Hematopoietic multipotent progenitor cell treated with erythropoietin and hydrocortisone succinate and interleukin-3 and kit ligand, for 17 days (in vitro differentiated cells): ENCODE results near the gene PRKCA.

ENCODE experiments used
- DNase-seq: peaks from one replicate; pipeline ENCODE4 v3.0.0-alpha.2; 2015; ENCODE audit warnings: low spot score

PRKCA gene

DNA sequence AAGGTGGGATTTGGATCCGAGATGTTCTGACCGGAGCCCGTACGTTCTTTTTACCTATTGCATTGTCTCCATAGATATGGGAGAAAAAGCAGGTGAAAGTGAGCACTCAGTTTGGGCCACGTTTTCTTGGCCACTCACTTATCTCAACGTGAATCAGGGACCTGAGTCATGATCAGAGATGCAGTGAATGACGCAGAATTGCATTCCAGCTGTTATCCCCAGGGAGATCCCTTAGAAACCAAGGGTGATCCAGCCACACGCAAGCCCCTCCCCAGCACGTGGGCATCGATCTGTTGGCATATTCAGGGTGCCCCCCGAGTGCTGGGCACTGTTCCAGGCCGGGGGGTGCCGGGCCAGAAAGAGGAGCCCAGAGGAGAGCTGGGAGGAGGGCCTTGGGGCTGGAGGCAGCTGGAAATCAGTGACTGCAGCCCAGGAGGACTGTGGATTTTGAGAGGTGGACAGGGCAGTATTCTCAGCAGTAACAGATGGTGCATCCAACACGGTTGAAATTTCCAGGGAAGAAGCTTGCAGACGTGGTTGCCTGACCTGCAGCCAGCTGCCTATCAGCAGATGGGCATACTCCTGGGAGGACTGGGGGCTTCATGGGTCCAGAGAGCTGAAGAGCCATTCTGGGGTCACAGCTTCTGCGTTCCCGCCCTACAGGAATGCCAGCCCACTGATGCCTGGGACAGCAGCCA lies 445.3 kb downstream of the PRKCA start:
- no peak for DNase-seq

DNA sequence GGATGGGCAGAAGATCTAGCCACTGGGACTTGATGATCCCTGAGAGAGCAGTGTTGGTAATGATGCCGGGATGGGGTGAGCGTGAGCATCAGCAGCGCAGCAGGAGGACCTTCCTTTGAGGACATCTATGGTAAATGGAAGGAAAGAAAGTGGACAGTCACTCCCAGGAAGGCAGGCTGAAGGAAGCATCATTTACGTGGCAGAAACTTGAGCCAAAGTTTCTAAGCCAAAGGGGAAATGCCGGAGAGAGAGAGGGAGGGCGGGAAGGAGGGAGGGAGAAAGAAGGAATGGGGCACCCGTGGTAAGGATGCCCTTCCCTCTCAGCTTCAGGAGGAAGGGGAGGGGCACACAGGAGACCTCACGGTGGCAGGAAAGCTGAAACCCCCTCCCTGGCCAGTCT lies 446.2 kb downstream of the PRKCA start:
- DNase-seq = no peak

DNA sequence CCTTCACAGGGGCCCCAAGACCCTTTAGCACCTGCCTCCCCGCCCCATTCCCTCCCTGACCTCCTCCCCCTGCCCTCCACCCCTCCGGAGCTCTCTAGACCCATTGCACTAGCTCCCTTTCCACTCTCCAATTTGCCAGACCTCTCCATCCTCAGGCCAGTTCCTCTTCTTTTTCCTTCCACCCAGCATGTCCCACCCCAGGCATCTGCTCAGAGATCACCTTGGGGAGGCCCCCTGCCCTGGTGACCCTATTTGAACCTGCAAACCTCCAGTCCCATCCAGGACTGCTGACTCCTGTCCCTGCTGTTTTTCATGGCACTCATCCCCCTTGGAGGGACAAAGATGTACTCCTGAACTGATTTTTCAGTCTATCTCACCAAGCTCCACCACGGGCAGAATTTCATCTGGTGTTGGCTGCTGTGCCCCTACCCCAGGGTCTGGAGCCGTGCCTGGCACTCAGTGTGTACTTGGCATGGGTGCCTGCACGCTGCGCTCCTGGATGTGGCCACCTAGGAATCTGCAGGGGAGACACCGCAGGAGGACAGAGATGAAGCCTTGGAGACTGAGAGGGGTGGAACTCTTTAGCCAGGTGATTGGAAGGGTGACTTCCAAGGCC lies 446.9 kb downstream of the PRKCA start:
- DNase-seq = no peak

DNA sequence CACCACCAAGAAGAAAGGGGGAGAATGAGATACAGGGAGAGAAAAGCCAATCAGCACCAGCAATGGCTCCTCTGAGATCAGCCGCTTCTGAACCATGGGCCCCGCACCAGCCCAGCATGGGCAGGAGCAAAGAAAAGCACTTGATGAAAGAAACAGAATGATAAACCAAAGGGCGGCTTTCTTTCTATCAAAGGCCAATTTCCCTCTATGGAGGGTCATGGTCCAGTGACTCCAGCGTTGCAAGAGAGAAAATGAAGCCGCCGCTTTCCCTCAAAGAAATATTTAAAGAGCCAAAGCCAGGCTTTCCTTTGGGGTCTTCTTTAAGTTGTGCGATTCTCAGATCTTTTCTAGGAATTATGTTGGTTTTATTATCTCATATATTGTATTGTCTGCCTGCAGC lies 447.7 kb downstream of the PRKCA start:
- DNase-seq = no peak

DNA sequence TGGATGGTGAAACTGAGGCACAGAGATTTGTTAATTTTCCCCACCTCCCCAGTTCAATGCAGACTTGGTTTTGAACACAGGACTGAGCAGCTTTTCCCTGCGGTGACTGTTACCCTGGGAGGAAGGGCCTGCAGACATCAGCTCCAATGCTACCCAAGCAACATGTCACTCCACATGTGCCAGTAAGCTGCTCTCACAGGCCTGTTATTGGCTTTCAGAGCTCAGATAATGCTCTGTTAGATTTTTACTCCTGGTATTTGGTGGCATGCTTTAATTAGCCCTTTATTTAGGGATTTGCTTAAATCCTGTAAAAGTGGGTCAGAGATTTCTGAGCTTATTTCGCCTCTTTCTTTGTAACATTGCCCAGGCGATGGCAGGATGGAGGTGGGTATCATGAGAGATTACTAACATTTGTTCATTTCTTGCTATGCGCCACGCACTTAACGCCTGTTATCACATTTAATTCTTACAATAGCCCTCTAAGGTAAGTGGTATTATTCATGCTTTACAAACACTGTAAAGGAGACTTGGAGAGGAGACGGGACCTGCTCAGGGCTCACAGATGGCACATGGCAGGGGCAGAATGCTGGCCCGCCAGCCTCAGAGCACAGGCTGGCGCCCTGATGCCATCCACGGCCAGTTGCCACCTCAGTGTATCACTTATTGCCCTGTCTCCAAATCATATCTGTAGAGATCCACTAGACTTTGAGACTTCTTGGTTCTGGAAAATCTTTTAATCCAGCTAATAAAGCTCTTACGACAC lies 448.5 kb downstream of the PRKCA start:
- DNase-seq = no peak

DNA sequence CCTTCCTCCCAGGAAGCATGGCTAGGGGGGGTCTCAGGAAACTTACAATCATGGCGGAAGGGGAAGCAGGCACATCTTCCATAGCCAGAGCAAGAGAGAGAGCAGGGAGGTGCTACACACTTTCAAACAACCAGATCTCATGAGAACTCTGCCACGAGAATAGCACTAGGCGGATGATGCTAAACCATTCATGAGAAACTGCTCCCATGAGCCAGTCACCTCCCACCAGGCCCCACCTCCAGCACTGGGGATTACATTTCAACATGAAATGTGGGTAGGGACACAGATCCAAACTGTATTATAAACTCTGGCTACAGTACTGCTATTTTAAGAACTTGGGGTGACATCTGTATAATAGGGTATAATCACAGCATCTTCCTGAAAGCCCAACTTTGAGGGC lies 449.4 kb downstream of the PRKCA start:
- DNase-seq = no peak

DNA sequence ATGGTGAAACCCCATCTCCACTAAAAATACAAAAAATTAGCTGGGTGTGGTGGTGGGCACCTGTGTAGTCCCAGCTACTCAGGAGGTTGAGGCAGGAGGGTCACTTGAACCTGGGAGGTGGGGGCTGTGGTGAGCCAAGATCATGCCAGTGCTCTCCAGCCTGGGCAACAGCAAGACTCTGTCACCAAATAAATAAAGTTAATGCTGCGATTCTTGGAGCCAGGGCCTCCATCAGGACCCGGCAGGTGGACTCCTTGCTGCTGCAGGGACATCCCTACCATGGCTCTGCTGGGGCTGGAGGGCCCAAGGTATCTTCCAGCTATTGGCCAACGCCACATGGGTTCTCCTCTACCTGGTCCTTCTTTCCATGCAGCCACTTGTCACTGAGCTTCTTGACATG lies 450.0 kb downstream of the PRKCA start:
- DNase-seq = no peak

DNA sequence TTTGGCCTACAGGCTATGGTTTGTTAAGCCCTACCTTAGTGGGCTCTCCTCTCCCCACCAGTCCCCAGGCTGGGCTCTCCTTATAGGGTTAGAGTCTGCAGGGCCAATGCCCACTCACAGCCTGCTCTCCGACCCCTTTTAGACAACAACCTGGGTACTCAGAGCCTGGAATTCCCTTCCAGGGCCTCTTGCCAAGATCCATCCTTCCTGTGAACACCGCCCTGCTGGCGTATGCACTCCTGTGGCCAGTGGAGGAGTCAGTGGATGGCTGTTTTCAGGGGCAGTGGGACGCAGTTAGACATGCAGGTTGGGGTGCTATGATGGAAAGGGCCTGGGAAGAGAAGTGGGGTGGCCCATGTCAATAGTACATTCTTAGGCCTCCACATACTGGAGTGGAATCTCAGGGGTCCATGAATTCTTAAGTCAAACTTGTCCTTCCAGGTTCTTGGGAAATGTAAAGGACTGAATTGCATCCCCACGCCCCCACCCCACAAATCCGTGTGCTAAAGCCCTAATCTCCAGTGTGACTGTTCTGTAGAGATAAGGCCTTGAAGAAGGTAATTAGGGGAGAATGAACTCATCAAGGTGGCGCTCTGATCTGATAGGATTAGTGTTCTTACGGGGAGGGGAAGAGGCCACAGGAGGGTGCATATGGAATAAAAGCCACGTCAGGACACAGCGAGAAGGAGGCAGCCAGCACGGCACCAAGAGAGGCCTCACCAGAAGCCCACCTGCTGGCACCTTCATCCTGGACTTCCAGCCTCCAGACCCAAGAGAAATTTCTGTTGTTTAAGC lies 450.9 kb downstream of the PRKCA start:
- no peak for DNase-seq

DNA sequence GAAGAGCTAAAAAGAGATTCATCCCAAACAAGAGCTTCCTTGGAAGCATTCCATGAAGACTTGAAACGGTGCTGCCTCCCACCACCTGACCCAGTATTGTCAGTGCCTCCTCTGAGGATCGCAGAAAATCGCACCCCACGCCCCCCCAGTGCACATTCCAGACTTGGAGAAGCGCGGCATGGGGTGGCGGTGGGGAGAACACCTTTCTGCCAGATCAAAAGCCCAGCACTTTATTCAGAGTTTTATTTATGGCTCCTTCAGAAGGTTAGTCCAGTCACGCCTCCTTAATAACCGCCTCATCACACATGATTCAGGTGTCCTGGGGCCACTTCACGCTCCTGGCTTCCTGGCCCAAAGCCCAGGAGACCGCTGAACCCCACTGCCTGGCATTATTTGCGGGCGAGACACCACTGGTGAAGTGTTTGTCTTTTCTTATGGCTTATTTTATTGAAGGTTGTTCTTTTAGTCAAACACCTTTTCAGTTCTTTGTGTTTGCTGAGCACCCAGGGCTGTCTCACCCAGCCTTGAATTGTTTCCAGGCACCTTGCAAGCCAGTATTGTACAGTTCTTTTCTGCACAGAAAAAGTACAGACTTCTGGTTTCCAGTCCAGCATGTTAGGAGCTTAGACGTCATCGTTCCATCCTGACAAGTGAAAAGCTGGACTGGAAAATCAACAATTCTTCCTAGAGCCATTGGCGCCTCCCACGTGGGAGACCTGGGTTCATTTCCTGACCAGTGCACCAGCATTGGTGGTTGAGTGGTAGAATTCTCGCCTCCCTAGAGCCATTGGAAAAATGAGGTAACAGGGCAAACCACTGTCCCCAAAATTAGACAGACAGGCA lies 452.9 kb downstream of the PRKCA start:
- DNase-seq = no peak

DNA sequence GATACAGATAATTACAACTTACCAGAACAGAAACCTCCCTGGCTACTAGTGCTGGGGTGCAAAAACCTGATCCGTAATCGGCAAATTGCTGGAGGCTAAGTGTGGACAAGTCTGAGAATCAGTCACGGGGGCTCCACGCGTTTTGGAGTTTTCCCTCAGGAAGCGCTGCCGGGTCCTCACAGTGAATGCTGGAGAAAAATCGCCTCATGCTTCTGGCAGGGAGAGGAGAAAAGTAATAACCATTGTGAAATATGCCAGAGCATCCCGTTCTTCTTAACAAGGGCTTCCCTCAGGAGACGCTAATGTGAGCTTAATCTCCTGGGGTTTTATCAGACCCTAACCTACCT lies 453.5 kb downstream of the PRKCA start:
- no peak for DNase-seq

DNA sequence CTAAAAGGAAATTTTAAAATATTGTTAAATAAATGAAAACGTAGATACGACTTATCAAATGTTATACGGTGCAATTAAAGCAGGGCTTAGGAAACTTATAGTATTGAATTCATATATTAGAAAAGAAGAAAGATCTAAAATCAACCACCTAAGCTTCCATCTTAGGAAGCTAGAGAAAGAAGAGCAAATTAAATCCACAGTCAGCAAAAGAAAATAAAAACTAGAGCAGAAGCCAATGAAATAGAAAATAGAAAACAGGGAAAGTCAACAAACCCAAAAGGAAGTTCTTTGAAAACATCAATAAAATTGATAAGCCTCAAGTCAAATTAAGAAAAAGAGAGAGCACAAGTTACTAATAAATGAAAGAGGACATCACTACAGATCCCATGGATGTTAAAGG lies 457.9 kb downstream of the PRKCA start:
- no peak for DNase-seq

DNA sequence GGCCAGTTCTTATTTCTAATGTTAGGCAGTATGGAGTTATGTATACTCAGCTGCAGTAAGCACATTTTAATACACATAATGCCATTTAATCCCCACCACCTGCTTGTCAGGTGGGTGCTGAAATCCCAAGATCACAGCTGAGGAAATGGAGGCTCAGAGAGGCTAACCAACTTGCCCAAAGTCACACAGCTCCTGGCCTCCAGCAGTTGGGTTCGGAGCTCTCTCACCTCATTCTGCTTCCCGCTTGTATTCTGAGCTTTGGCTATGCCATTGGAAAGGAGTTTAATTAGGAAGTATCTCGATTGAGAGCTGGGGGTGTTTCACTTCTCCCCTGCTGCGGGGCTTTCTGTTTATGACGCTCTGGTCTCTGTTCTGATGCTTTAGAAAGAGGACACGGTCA lies 459.9 kb downstream of the PRKCA start:
- DNase-seq = no peak

DNA sequence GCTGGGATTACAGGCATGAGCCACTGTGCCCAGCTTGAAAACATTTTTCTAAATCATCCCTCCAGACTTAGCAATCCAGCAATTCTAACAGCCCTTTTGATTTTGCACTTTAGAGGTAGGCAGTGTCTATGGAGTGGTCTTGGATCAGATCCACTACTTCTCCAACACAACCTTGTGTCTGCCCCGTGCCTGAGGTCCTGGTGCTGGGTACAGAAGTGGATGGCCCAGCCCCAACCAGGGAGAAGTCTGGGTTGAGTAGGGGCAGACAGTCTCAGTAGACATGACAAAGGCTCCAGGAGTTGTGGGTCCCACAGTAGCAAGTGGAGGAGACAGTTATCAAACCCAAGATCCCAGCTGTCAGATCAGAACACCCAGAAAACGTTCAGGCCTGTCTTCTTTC lies 460.6 kb downstream of the PRKCA start:
- DNase-seq = no peak

DNA sequence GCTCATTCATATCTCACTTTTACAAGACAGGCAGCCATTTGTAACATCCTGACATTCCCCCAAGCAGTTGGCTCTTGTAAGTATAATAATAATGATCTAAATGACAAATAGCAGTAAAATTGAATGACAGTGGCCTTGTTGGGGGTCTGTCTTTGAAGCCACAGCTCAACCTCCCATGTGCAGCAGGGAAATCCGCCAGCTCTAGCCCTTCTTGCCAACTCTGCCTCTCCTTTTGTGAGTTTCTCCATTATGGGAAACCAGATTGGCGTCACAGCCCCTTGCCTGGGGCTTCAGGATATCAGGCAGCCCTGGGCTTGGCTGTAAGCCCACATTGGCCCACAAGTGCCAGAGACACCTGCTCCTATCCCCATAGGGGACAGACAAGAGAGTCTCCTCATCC lies 462.1 kb downstream of the PRKCA start:
- DNase-seq = no peak

DNA sequence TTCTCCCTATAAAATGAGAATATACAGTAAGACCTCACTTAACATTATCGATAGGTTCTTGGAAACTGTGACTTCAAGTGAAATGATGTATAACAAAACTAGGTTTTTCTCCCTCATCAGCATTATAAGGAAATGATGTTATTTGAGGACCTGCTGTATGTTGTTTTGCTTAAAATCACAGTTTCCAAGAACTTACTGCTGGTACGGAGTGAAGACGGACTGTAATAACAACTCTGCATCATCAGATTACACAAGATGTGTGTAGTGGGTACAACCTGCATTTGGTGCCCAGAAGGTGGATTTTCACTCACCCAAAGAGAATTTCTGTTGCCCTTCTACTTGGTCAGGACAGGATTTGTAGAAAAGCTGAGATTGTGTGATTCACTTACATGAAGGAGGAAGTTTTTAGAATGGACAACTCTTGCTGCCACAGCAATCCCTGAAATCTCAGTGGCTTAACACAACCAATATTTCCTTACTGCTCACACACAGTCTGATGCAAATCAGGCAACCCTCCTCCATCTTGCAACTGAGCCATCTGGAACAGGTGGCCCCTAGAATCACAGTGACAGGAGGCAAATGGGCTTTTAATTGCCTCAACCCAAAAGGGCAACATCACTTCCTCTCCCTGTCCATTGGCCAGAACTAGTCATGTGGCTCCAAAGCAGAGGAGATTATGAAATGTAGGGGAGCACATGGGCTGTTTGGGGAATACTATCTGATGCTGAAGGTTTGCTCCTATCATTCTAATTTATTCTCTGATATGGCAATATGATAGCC lies 464.9 kb downstream of the PRKCA start:
- DNase-seq = no peak

DNA sequence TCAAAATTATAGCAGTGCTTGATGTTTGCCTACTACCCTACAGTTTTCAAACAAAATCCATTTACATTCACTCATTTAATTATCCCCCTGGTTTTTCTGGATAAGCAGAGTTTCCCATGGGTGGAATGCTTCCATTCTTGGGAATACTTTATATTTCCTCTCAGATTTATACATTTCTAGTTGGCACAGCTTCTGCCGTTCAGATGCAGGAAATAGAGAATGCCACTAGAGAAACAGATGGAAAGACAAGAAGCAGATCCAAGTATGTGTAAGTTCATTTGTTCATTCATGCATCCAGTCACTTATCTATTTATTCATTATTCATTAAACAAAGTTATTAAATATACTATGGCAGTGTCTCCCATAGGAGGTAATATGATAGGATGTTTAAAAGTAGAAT lies 467.5 kb downstream of the PRKCA start:
- no peak for DNase-seq

DNA sequence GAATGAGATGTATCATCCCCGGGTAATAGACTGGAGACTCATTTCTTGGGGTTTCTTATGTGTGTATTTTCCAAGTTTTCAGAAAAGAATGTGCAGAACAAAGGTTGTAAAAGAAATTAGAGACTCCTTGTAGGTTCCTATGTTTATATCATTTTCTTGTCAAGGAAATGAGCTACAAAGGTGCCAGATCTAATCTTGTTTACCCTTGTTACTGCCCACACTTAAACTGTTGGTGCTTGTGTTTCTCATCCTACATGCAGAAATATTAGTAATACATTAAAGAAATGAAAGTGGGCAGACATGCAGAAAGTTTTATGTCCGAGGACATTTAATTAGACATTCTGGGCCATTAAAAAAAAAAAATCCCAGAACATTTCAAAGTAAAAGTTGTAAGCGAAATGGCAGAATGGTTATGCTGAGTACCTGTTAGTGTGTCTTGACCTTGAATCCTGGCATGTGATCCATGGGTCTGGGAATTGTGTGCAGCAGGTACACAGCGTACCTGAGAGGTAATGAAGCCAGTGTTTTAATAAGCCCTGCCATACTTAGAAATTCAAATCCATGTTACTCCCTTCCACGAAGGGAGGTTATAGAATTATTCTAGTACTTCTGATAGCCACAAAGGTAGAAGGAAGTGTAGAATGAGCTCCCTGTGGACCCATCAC lies 469.9 kb downstream of the PRKCA start:
- DNase-seq = no peak

DNA sequence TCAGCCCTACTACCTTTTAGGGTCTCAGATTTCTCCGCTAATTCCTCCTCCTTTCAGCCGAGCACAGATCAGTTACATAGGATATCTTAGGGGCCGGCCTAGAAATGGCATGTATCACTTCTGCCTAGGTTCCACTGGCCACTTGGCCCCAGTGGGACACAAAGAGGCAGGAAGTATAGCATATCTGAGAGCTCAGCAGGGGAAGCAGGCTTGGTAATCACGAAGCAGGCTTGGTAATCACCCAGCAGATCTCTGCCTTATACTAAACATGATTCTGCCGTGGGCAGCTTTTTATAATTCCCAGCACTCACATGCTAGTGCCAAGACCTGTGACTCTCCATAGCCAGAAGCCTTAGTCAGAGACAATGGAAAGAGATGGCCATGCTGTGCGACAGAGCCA lies 472.9 kb downstream of the PRKCA start:
- no peak for DNase-seq

DNA sequence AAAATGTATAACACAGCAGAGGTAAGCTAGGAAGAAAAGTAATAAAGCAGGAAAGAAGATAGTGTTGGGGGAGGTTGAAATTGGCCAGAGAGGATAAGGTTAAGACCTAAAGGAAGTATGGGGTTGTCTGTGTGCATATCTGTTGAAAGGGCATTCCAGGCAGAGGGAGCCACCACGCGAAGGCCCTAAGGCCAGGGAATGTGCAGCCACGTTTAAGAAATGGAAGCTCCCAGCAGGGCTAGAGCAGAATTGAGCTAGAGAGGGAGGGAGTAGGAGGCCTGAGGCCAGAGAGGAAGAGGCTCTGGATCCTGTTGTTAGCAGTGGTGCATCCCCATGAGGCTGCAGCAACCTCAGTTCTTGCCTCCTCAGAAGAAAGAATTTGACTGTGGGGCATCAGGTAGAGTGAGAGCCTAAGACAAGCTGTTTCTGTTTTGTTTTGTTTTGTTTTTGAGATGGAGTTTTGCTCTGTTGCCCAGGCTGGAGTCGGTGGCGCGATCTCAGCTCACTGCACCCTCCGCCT lies 473.5 kb downstream of the PRKCA start:
- DNase-seq = no peak

DNA sequence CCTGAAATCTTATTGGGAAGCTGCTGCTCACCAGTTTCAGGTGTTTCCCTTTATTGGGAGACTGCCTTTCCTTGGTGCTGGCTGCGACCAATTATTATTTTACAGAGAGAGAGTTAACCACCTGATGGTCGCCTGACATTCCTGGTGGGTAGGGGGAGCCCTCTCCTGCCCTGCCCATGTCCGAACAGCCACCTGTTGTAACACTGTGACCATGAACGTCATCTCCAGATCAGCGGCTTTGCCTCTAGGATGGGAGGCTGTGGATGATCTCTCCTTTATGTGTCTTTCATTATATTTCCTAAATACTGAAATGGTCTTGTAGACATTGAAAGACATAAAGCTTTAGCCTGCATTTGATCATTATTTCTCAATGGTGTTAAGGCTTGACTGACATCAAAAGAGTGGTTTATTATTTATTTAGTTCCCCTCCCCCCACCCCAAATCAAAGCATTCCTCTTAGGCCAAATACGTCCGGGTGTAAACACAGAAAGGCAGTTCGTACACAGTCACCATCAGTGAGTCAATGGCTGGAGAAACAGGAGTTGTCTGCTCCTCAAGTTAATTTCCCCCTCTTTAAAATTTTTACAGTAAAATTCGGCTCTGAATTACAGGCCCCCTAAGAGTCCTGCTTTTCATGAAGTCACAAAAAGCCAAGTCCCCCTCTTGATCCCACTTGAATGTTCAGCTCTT lies 474.7 kb downstream of the PRKCA start:
- DNase-seq = no peak
